Measurements from ENCODE around the gene GATA5.

GRCh38 chr20:62446481-62446880, 29.3 kb downstream of the GATA5 start:
- TF ChIP-seq CTCF (IDR thresholded peaks at IDR 0.05): no peak
- TF ChIP-seq POLR2A (IDR thresholded peaks at IDR 0.05): no peak
